Tibial artery (tissue), 4 donors: ENCODE measurements around the gene SNAP47.
A peak's percentile ranks its signal among the peaks of the same experiment; 100 is the strongest.

Experiments used
- DNase-seq, 2 donors: peaks; one replicate each; pipeline ENCODE4 v3.0.0-alpha.2; 2019
- H3K27ac ChIP-seq, 2 donors: fragments of 200-600 bp; sonication (generic) in 1 of 2; 1 replicate in 1 of 2; 2 replicates in 1 of 2; pipeline ENCODE4 v1.5.1; 2018 to 2019; ENCODE audit warnings: mild to moderate bottlenecking in 1 of 2
- H3K27me3 ChIP-seq, 2 donors: fragments of 200-600 bp; sonication (generic) in 1 of 2; one replicate each; pipeline versions ENCODE4 v1.5.1 to v1.6.0; 2016 to 2019
- H3K36me3 ChIP-seq, 3 donors: fragments of 200-600 bp; sonication (generic) in 2 of 3; one replicate each; pipeline ENCODE4 v1.5.1; 2016 to 2019; ENCODE audit warnings: mild to moderate bottlenecking in 2 of 3
- H3K4me1 ChIP-seq, 4 donors: fragments of 200-600 bp; sonication (generic) in 2 of 4; 1 replicate in 3 of 4; 2 replicates in 1 of 4; pipeline ENCODE4 v1.5.1; 2016 to 2019
- H3K4me3 ChIP-seq, 2 donors: fragments of 200-600 bp; sonication (generic) in 1 of 2; 1 replicate in 1 of 2; 2 replicates in 1 of 2; pipeline ENCODE4 v1.5.1; 2018 to 2019; ENCODE audit warnings: mild to moderate bottlenecking in 2 of 2
- H3K9me3 ChIP-seq, 3 donors: fragments of 200-600 bp; sonication (generic) in 1 of 3; one replicate each; pipeline ENCODE4 v1.5.1; 2016 to 2019
- intact Hi-C: fragments of 100-400 bp; cut with DNase I; formaldehyde crosslinking; loops from one replicate; pipeline ENCODE4 v1.15.0; 2023; ENCODE audit warnings: low total_unique reads
- TF ChIP-seq, protein P1 (sequence below), 2 experiments: fragments of 200-600 bp in 1 of 2; fragments of 450-650 bp in 1 of 2; IDR thresholded peaks; one replicate each; pipeline ENCODE4 v1.5.1; 2017 to 2019; ENCODE audit warnings: antibody characterized with exemption in 2 of 2, mild to moderate bottlenecking in 1 of 2, moderate library complexity in 1 of 2

SNAP47 gene

DNA sequence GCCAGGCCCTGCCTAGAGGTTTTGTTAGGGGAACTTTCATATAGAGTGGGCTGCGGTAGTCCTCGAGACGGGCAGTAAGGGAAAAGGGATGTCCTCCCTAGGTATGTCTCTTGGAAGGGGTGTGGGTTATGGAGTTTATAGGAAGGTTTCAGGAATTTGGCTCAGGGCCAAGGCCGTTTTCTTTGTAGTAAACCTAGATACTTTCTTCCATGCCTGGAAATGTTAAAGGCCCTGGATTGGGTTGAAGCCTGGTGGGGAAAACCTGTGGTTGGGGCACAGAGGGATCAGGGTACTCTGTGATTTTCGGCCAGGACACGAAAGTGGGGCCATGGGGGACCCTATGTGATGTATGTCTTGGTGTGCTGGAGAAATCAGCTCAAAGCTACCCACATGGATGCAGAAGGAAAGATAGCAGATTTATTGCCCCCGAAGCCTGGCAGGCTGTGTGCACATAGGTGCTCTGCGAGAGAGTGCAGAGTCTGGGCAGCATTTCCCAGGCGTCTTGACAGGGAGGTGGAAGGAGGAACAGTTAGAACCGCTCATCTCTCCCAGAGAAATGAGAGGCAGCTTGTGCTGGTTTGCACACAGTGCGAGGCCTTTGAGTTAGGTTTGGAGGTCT, 1.7 kb downstream of the SNAP47 start:
- DNase-seq: no peak
- Histone ChIP-seq H3K27me3 (no peaks in the 10 kb centered on the region), H3K27ac (no peak overlapping the region), H3K9me3 (no peaks in the 10 kb centered on the region), H3K4me3 (no peak overlapping the region), H3K4me1 (peaks cover 0 to 33% (median 30%) of the 10 kb centered on the region in 4 donors), H3K36me3 (peaks cover 0 to 23% (median 12%) of the 10 kb centered on the region in 3 donors)
- intact Hi-C loops: loop anchor here (10.0 kb wide), 3 partner anchors 348 to 668 kb away; partner anchors contain the start of genes ARF1, IBA57 and TRIM11
- TF ChIP-seq, protein P1, sequence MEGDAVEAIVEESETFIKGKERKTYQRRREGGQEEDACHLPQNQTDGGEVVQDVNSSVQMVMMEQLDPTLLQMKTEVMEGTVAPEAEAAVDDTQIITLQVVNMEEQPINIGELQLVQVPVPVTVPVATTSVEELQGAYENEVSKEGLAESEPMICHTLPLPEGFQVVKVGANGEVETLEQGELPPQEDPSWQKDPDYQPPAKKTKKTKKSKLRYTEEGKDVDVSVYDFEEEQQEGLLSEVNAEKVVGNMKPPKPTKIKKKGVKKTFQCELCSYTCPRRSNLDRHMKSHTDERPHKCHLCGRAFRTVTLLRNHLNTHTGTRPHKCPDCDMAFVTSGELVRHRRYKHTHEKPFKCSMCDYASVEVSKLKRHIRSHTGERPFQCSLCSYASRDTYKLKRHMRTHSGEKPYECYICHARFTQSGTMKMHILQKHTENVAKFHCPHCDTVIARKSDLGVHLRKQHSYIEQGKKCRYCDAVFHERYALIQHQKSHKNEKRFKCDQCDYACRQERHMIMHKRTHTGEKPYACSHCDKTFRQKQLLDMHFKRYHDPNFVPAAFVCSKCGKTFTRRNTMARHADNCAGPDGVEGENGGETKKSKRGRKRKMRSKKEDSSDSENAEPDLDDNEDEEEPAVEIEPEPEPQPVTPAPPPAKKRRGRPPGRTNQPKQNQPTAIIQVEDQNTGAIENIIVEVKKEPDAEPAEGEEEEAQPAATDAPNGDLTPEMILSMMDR (IDR thresholded peaks at IDR 0.05): no peak

- H3K9me3 ChIP-seq: no peaks in the 10 kb centered on the region
- DNase-seq: no peak
- peaks cover 0 to 23% (median 21%) of the 10 kb centered on the region in 4 donors for H3K4me1 ChIP-seq
- intact Hi-C loops: loop anchor here (10.0 kb wide), 3 partner anchors 346 to 666 kb away; partner anchors contain the start of genes ARF1, IBA57 and TRIM11
- H3K36me3 ChIP-seq: peaks cover 0 to 10% (median 0%) of the 10 kb centered on the region in 3 donors
- no peak overlapping the region for H3K4me3 ChIP-seq
- H3K27ac ChIP-seq: no peak overlapping the region
- TF ChIP-seq, protein P1 (IDR thresholded peaks at IDR 0.05): no peak
- H3K27me3 ChIP-seq: no peaks in the 10 kb centered on the region
These were observed 3.6 kb downstream of the SNAP47 start for GRCh38 chr1:227738820-227739219.

DNA sequence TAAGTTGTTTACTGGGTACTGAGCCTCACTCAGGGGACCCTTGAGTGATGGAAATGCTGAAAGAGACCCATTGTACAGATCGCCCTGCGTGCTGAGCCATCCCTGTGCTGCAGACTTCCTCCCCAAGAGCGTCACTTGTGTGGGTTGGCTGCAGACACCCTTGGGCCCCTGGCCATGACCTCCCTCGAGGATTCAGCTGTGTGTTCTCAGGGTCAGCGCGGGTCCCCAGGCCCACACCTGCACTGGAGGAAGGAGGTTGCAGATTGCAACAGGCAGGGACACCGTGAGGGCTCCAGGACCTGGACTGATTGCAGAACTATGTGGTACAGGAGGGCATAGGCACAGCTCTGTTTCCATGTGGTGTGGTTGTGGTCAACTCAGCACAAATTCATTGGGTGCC, 4.4 kb downstream of the SNAP47 start:
- DNase-seq: no peak
- intact Hi-C loops: loop anchor here (10.0 kb wide), 3 partner anchors 345 to 665 kb away; partner anchors contain the start of genes ARF1, IBA57 and TRIM11

GRCh38 chr1:227740401-227740960, 5.2 kb downstream of the SNAP47 start:
- no peaks in the 10 kb centered on the region for H3K9me3 ChIP-seq
- no peak overlapping the region for H3K4me3 ChIP-seq
- DNase-seq: peak in 1 of 2 donors; percentile 24
- H3K27me3 ChIP-seq: no peaks in the 10 kb centered on the region
- TF ChIP-seq, protein P1 (IDR thresholded peaks at IDR 0.05): no peak
- peaks cover 0 to 20% (median 14%) of the 10 kb centered on the region in 4 donors for H3K4me1 ChIP-seq
- H3K36me3 ChIP-seq: peaks cover 0 to 10% (median 0%) of the 10 kb centered on the region in 3 donors
- no peak overlapping the region for H3K27ac ChIP-seq
- intact Hi-C loops: no loop called here

More for the DNA sequence above, 4.4 kb downstream of the SNAP47 start:
- no peak overlapping the region for H3K27ac ChIP-seq
- peaks cover 0 to 20% (median 14%) of the 10 kb centered on the region in 4 donors for H3K4me1 ChIP-seq
- no peaks in the 10 kb centered on the region for H3K9me3 ChIP-seq
- H3K4me3 ChIP-seq: no peak overlapping the region
- TF ChIP-seq, protein P1 (IDR thresholded peaks at IDR 0.05): no peak
- peaks cover 0 to 10% (median 0%) of the 10 kb centered on the region in 3 donors for H3K36me3 ChIP-seq
- no peaks in the 10 kb centered on the region for H3K27me3 ChIP-seq

- TF ChIP-seq, protein P1 (IDR thresholded peaks at IDR 0.05): no peak
- intact Hi-C loops: no loop called here
- peak in 1 of 2 donors; percentile 61 for DNase-seq
- no peaks in the 10 kb centered on the region for H3K9me3 ChIP-seq
- no peak overlapping the region for H3K4me3 ChIP-seq
- peaks cover 0 to 10% (median 0%) of the 10 kb centered on the region in 3 donors for H3K36me3 ChIP-seq
- no peak overlapping the region for H3K27ac ChIP-seq
- no peaks in the 10 kb centered on the region for H3K27me3 ChIP-seq
- H3K4me1 ChIP-seq: peaks cover 0 to 12% (median 7%) of the 10 kb centered on the region in 4 donors
These were observed 6.1 kb downstream of the SNAP47 start for GRCh38 chr1:227741166-227741870.
